ENCODE data around the gene AK4.

AK4 gene

GRCh38 chr1:65265651-65266351, 117.8 kb downstream of the AK4 start:
- TF ChIP-seq POLR2A (IDR thresholded peaks at IDR 0.05; ENCODE audit: extremely low read depth, insufficient read length) (no peak), MAX (IDR thresholded peaks at IDR 0.05; ENCODE audit: low read depth, low read length) (no peak), CTCF (IDR thresholded peaks at IDR 0.05; ENCODE audit: low read depth, low read length) (no peak), MYC (IDR thresholded peaks at IDR 0.05; ENCODE audit: low read depth, low read length) (no peak)
- no peak for DNase-seq (ENCODE audit: low read depth)
- no peak overlapping the region for H3K4me3 ChIP-seq (ENCODE audit: low read depth, low read length)

- TF ChIP-seq POLR2A (IDR thresholded peaks at IDR 0.05; ENCODE audit: extremely low read depth, insufficient read length), result no peak
- no peak for TF ChIP-seq MAX (IDR thresholded peaks at IDR 0.05; ENCODE audit: low read depth, low read length)
- TF ChIP-seq MYC (IDR thresholded peaks at IDR 0.05; ENCODE audit: low read depth, low read length), result no peak
- TF ChIP-seq CTCF (IDR thresholded peaks at IDR 0.05; ENCODE audit: low read depth, low read length), result no peak
- no peak overlapping the region for H3K4me3 ChIP-seq (ENCODE audit: low read depth, low read length)
- DNase-seq (ENCODE audit: low read depth), result no peak
These were observed 118.5 kb downstream of the AK4 start for GRCh38 chr1:65266476-65266875.

GRCh38 chr1:65267271-65267670, 119.3 kb downstream of the AK4 start:
- no peak overlapping the region for H3K4me3 ChIP-seq (ENCODE audit: low read depth, low read length)
- no peak for DNase-seq (ENCODE audit: low read depth)
- TF ChIP-seq POLR2A (IDR thresholded peaks at IDR 0.05; ENCODE audit: extremely low read depth, insufficient read length) (no peak), MYC (IDR thresholded peaks at IDR 0.05; ENCODE audit: low read depth, low read length) (no peak), MAX (IDR thresholded peaks at IDR 0.05; ENCODE audit: low read depth, low read length) (no peak), CTCF (IDR thresholded peaks at IDR 0.05; ENCODE audit: low read depth, low read length) (no peak)

GRCh38 chr1:65267683-65268082, 119.7 kb downstream of the AK4 start:
- no peak for DNase-seq (ENCODE audit: low read depth)
- no peak overlapping the region for H3K4me3 ChIP-seq (ENCODE audit: low read depth, low read length)
- TF ChIP-seq POLR2A (IDR thresholded peaks at IDR 0.05; ENCODE audit: extremely low read depth, insufficient read length), result no peak
- no peak for TF ChIP-seq MAX (IDR thresholded peaks at IDR 0.05; ENCODE audit: low read depth, low read length)
- no peak for TF ChIP-seq CTCF (IDR thresholded peaks at IDR 0.05; ENCODE audit: low read depth, low read length)
- no peak for TF ChIP-seq MYC (IDR thresholded peaks at IDR 0.05; ENCODE audit: low read depth, low read length)

- no peak overlapping the region for H3K4me3 ChIP-seq (ENCODE audit: low read depth, low read length)
- no peak for DNase-seq (ENCODE audit: low read depth)
These were observed 121.6 kb downstream of the AK4 start for GRCh38 chr1:65269612-65270011.

GRCh38 chr1:65276197-65276939, 128.4 kb downstream of the AK4 start:
- no peak for TF ChIP-seq CTCF (IDR thresholded peaks at IDR 0.05; ENCODE audit: low read depth, low read length)
- TF ChIP-seq MAX (IDR thresholded peaks at IDR 0.05; ENCODE audit: low read depth, low read length), result no peak
- TF ChIP-seq MYC (IDR thresholded peaks at IDR 0.05; ENCODE audit: low read depth, low read length), result no peak
- TF ChIP-seq POLR2A (IDR thresholded peaks at IDR 0.05; ENCODE audit: extremely low read depth, insufficient read length), result no peak
- no peak overlapping the region for H3K4me3 ChIP-seq (ENCODE audit: low read depth, low read length)
- no peak for DNase-seq (ENCODE audit: low read depth)

More at GRCh38 chr1:65269612-65270011, 121.6 kb downstream of the AK4 start:
- no peak for TF ChIP-seq MAX (IDR thresholded peaks at IDR 0.05; ENCODE audit: low read depth, low read length)
- no peak for TF ChIP-seq MYC (IDR thresholded peaks at IDR 0.05; ENCODE audit: low read depth, low read length)

All from NB4 (cell line).